Measurements from ENCODE around the gene PBX1.

The PBX1 gene

GRCh38 chr1:164613176-164613575 is 54.2 kb downstream of the PBX1 start:
- ChIA-PET POLR2A (interaction anchor here (0.5 to 3.8 kb wide), 2 partner anchors 48 to 54 kb away, joined by 5 to 58 read pairs; partner anchors contain the start of gene PBX1), CTCF (interaction anchor here (0.6 to 1.0 kb wide), 4 partner anchors 11 to 460 kb away, joined by 3 to 5 read pairs (median 3); no protein-coding TSS in a partner anchor)
- TF ChIP-seq KLF1 (tag by site-specific recombination; IDR thresholded peaks at IDR 0.05) (0 out of 2 replicates have a peak, but pooled peaks have one; percentile 41), ZNF18 (tag by site-specific recombination; IDR thresholded peaks at IDR 0.05) (no peak), ZNF16 (tag by site-specific recombination; IDR thresholded peaks at IDR 0.05; ENCODE audit: low read depth) (no peak), MEIS1 (CRISPR knock-in tag; IDR thresholded peaks at IDR 0.05; ENCODE audit: borderline replicate concordance) (no peak), ZNF600 (tag by site-specific recombination; IDR thresholded peaks at IDR 0.05) (peak; percentile 58), PRDM1 (tag by site-specific recombination; IDR thresholded peaks at IDR 0.05) (peak; percentile 33; the same call in 1 of the 2 replicates), ZNF660 (tag by site-specific recombination; IDR thresholded peaks at IDR 0.05) (no peak), KLF9 (tag by site-specific recombination; IDR thresholded peaks at IDR 0.05; ENCODE audit: low read depth) (peak; percentile 76), ZNF239 (tag by site-specific recombination; IDR thresholded peaks at IDR 0.05) (no peak), ZNF621 (tag by site-specific recombination; IDR thresholded peaks at IDR 0.05) (no peak), ZNF341 (tag by site-specific recombination; IDR thresholded peaks at IDR 0.05; ENCODE audit: low read depth) (no peak), ZNF184 (tag by site-specific recombination; IDR thresholded peaks at IDR 0.05) (no peak), GLI4 (tag by site-specific recombination; IDR thresholded peaks at IDR 0.05) (no peak), ZNF311 (tag by site-specific recombination; IDR thresholded peaks at IDR 0.05; ENCODE audit: borderline replicate concordance) (no peak), ZNF473 (tag by site-specific recombination; IDR thresholded peaks at IDR 0.05) (no peak), ZBTB21 (tag by site-specific recombination; IDR thresholded peaks at IDR 0.05) (no peak), OSR2 (tag by site-specific recombination; IDR thresholded peaks at IDR 0.05) (no peak), FEZF1 (tag by site-specific recombination; IDR thresholded peaks at IDR 0.05) (no peak), SP7 (tag by site-specific recombination; IDR thresholded peaks at IDR 0.05) (peak; percentile 54), ZNF335 (tag by site-specific recombination; conservative IDR thresholded peaks at IDR 0.05) (no peak), KLF8 (tag by site-specific recombination; IDR thresholded peaks at IDR 0.05) (no peak), KLF10 (tag by site-specific recombination; IDR thresholded peaks at IDR 0.05) (0 out of 2 replicates have a peak, but pooled peaks have one; percentile 66), ZNF558 (tag by site-specific recombination; IDR thresholded peaks at IDR 0.05) (no peak)
- peaks cover 24% of the 10 kb centered on the region for H3K4me1 ChIP-seq (ENCODE audit: control insufficient read depth, insufficient read depth, low read length)
- H3K36me3 ChIP-seq (ENCODE audit: control insufficient read depth in 2 of 2, insufficient read depth in 1 of 2, low read length in 2 of 2) = no peaks in the 10 kb centered on the region
- no peak overlapping the region for H3K4me3 ChIP-seq (ENCODE audit: low read depth, low read length)
- peak overlapping the region; percentile 56; the same call in 1 of the 2 replicates for H3K27ac ChIP-seq (ENCODE audit: extremely low read depth, low read depth, low read length)
- no peaks in the 10 kb centered on the region for H3K9me3 ChIP-seq (ENCODE audit: control insufficient read depth, insufficient read depth, low read depth, low read length)

- ChIA-PET POLR2A (interaction anchor here (1.2 kb wide), 1 partner anchor 55 kb away, joined by 5 read pairs; the partner anchor contains the start of gene PBX1), CTCF (interaction anchor here (1.0 to 1.4 kb wide), 3 partner anchors 11 to 459 kb away, joined by 3 to 4 read pairs (median 4); no protein-coding TSS in a partner anchor)
- no peak overlapping the region for H3K4me3 ChIP-seq (ENCODE audit: low read depth, low read length)
- peaks cover 30% of the 10 kb centered on the region for H3K4me1 ChIP-seq (ENCODE audit: control insufficient read depth, insufficient read depth, low read length)
- no peaks in the 10 kb centered on the region for H3K9me3 ChIP-seq (ENCODE audit: control insufficient read depth, insufficient read depth, low read depth, low read length)
- TF ChIP-seq ZNF704 (tag by site-specific recombination; IDR thresholded peaks at IDR 0.05) = no peak
- TF ChIP-seq ZNF302 (tag by site-specific recombination; IDR thresholded peaks at IDR 0.05; ENCODE audit: low read depth) = no peak
- no peak for TF ChIP-seq ZBTB21 (tag by site-specific recombination; IDR thresholded peaks at IDR 0.05)
- no peak for TF ChIP-seq ZSCAN30 (tag by site-specific recombination; IDR thresholded peaks at IDR 0.05)
- no peak for TF ChIP-seq HOXD13 (CRISPR knock-in tag; IDR thresholded peaks at IDR 0.05; ENCODE audit: borderline replicate concordance)
- TF ChIP-seq ZNF518A (tag by site-specific recombination; conservative IDR thresholded peaks at IDR 0.05; ENCODE audit: low read depth) = no peak
- TF ChIP-seq GLI2 (tag by site-specific recombination; IDR thresholded peaks at IDR 0.05; ENCODE audit: borderline replicate concordance, low read depth) = no peak
- H3K36me3 ChIP-seq (ENCODE audit: control insufficient read depth in 2 of 2, insufficient read depth in 1 of 2, low read length in 2 of 2) = no peaks in the 10 kb centered on the region
- no peak overlapping the region for H3K27ac ChIP-seq (ENCODE audit: extremely low read depth, low read depth, low read length)
Measured at GRCh38 chr1:164614316-164614715, 55.3 kb downstream of the PBX1 start.
